ENCODE data around the gene GLP1R.

The GLP1R gene

DNA sequence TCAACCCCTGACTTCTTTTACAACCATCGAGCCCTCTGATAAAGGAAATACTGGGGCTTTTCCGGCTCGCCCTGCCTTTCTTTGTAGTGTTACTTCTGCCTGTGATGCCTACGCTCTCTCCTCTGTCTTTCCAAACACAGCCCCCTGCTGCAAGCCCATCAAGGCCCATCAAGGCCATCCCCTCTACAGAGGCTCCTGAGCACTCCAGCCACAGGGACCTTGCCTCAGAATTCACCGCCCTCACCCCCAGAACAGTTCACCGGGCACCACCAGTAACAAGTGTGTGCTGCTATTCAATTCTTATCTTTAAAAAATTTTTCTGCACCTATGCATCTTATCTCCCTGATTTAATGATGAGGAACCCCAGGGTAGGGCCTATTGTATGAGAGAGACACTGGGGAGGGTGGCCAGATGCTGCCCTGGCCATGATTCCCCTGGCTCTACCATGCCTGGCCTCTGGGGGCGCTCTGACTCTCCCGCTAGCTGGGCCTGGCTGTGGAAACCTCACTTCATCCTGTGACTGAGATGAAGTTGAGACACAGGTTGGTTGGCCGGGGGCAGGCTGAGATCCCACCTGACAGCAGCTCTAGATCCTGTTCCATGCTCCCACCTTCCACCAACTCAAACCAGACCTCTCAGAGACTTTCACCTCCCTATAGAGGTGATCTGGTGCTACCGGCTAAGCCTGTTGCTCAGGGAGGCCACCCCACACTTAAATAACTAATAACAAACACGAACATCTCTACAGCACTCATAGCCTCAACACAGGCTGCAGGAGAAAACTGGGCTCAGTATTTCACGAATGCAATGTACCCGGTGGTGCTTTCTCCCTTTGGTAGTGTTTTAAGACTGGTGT, 19.2 kb upstream of the GLP1R start:
- Mint-ChIP-seq H3K4me1 (ENCODE audit: low read depth) (no peaks in the 10 kb centered on the region), H3K27me3 (peaks cover 8% of the 10 kb centered on the region), H3K27ac (no peak overlapping the region), H3K36me3 (no peaks in the 10 kb centered on the region), H3K4me3 (no peak overlapping the region), H3K9me3 (ENCODE audit: low read depth) (no peaks in the 10 kb centered on the region)

GRCh38 chr6:39035681-39036080, 12.9 kb upstream of the GLP1R start:
- Mint-ChIP-seq H3K27ac (no peak overlapping the region), H3K4me1 (ENCODE audit: low read depth) (no peaks in the 10 kb centered on the region), H3K27me3 (peaks cover 31% of the 10 kb centered on the region), H3K36me3 (no peaks in the 10 kb centered on the region), H3K4me3 (no peak overlapping the region), H3K9me3 (ENCODE audit: low read depth) (no peaks in the 10 kb centered on the region)

DNA sequence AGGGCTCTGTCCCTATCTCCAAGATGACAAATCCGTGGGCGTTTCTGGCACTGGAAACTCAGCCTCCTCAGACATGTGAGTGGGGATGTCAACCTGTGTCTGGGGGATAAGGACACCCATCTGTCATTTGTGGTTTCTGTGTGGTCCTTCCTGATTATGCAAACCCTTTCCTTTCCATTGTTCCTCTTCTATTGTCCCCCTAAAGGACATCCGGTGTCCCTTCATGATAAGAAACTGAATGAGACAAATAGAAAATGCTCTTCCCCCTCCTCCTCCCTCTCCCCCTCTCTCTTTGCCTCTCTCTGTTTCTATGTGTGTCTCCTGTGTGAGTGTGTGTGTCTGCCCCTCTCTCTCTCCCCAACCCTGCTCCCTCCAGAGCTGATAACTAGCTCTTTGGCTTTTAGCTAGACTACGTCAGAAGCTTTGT, 11.5 kb upstream of the GLP1R start:
- no peak overlapping the region for H3K4me3 Mint-ChIP-seq
- peaks cover 31% of the 10 kb centered on the region for H3K27me3 Mint-ChIP-seq
- no peaks in the 10 kb centered on the region for H3K4me1 Mint-ChIP-seq (ENCODE audit: low read depth)
- H3K9me3 Mint-ChIP-seq (ENCODE audit: low read depth) = no peaks in the 10 kb centered on the region
- H3K27ac Mint-ChIP-seq = no peak overlapping the region
- H3K36me3 Mint-ChIP-seq = no peaks in the 10 kb centered on the region

- H3K27me3 Mint-ChIP-seq = peaks cover 31% of the 10 kb centered on the region
- H3K27ac Mint-ChIP-seq = no peak overlapping the region
These were observed 10.9 kb upstream of the GLP1R start for GRCh38 chr6:39037707-39038106.

GRCh38 chr6:39040080-39040673, 8.4 kb upstream of the GLP1R start:
- Mint-ChIP-seq H3K36me3 (no peaks in the 10 kb centered on the region), H3K27me3 (peaks cover 27% of the 10 kb centered on the region), H3K9me3 (ENCODE audit: low read depth) (no peaks in the 10 kb centered on the region), H3K4me1 (ENCODE audit: low read depth) (no peaks in the 10 kb centered on the region), H3K27ac (no peak overlapping the region), H3K4me3 (no peak overlapping the region)

More at GRCh38 chr6:39037707-39038106, 10.9 kb upstream of the GLP1R start:
- H3K4me1 Mint-ChIP-seq (ENCODE audit: low read depth) = no peaks in the 10 kb centered on the region
- no peaks in the 10 kb centered on the region for H3K9me3 Mint-ChIP-seq (ENCODE audit: low read depth)
- no peaks in the 10 kb centered on the region for H3K36me3 Mint-ChIP-seq
- H3K4me3 Mint-ChIP-seq = no peak overlapping the region

DNA sequence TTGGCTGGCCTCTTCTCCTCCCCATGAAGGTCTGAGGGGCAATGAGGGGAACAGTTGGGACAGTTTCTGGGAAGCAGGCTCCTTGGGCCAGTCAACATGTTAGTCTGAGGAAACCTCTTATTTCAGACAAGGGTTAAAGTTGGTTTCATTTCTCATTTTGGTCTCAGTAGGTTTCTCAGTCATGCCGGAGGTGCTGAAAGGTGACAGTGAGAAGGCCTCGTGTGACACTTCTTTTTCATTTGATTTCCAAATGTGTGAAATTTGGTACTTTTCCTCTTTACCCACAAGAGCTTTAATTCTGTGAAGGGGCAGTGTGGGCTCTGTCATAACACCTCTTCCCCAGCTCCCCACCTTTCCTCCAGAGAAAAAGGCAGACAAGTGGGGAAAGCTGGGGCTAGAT, 7.5 kb upstream of the GLP1R start:
- H3K27me3 Mint-ChIP-seq = peaks cover 27% of the 10 kb centered on the region

DNA sequence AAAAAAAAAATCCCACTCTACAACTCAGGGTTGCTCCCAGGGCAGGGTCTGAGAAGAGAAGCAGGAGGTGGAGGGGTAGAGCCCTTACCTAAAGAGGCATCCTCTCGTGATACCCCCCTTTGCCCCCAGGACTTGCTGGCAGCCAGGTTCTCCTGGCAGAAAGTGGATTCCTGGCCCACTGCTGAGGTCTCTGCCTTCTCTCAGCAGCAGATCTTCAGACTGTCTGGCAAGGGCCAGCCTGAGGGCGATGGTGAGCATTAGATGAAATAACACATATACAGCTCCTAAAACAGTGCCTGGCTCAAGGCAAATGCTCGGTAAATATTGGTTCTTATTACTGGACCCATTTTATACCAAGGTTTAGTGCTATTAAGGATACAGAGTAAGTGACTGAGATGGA, 4.8 kb upstream of the GLP1R start:
- peaks cover 20% of the 10 kb centered on the region for H3K27me3 Mint-ChIP-seq
- no peaks in the 10 kb centered on the region for H3K4me1 Mint-ChIP-seq (ENCODE audit: low read depth)
- H3K27ac Mint-ChIP-seq = no peak overlapping the region
- H3K4me3 Mint-ChIP-seq = no peak overlapping the region
- no peaks in the 10 kb centered on the region for H3K36me3 Mint-ChIP-seq
- no peaks in the 10 kb centered on the region for H3K9me3 Mint-ChIP-seq (ENCODE audit: low read depth)

More for the DNA sequence above, 7.5 kb upstream of the GLP1R start:
- Mint-ChIP-seq H3K9me3 (ENCODE audit: low read depth) (no peaks in the 10 kb centered on the region), H3K4me1 (ENCODE audit: low read depth) (no peaks in the 10 kb centered on the region), H3K36me3 (no peaks in the 10 kb centered on the region), H3K27ac (no peak overlapping the region), H3K4me3 (no peak overlapping the region)

DNA sequence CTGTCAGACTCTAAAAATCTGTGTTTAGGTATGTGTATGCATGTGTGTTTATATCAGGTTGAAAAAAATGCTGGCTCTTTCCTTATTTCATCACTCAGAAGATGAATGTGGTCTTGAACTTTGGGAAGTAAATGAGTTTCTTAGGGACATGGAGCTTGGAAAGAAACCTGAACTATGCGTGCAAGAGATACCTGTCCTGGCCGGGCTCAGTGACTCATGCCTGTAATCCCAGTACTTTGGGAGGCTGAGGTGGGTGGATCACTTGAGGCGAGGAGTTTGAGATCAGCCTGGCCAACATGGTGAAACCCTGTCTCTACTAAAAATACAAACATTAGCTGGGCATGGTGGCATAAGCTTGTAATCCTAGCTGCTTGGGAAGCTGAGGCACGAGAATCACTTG, 4.4 kb upstream of the GLP1R start:
- Mint-ChIP-seq H3K36me3 (no peaks in the 10 kb centered on the region), H3K4me3 (no peak overlapping the region), H3K27me3 (peaks cover 18% of the 10 kb centered on the region), H3K4me1 (ENCODE audit: low read depth) (peaks cover 1% of the 10 kb centered on the region), H3K27ac (no peak overlapping the region), H3K9me3 (ENCODE audit: low read depth) (no peaks in the 10 kb centered on the region)

DNA sequence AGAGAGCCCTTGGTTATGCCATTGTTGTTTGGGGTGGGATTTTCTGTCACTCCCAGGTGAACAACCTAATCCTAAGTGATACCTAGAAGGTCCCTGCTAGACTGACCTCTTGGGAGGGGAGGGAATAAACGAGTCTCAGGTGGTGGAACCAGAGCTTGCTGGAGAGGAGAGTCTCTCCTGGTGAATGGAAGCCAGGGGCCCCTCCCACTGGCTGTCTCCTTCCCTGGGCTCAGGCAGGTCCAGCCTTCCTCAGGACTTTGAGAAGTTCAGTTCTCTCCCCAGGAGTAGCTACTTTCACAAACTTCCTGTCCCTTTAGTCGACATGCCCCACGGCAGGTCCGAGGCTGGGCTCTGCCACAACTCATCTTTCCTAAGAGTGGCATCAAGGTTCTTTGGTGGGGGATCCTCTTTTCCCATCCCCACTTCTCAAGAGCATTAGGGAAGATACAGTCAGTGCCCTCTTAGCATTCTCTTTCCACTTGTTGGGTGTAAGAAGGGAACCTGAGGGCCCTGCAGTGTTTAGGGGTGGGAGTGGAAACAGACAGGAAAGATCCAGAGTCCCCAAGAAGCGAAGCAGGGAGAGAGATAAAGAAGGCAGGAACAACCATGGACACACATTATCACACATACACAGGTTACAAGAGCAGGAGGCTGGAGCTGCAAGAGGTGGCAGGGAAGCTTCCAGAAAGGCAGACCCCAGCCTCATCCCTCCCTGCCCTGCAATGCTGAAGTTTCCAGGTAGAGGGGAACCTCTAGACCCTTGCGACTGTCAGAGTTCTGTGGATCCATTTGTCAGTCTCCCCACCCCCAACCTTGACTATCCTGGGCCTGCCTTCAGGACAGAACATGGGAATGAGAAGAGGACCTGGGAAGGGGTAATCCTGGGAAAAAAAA, 900 bp upstream of the GLP1R start:
- Mint-ChIP-seq H3K27ac (no peak overlapping the region), H3K4me3 (peak overlapping the region; percentile 65), H3K27me3 (peaks cover 19% of the 10 kb centered on the region), H3K4me1 (ENCODE audit: low read depth) (peaks cover 26% of the 10 kb centered on the region), H3K9me3 (ENCODE audit: low read depth) (no peaks in the 10 kb centered on the region), H3K36me3 (no peaks in the 10 kb centered on the region)

DNA sequence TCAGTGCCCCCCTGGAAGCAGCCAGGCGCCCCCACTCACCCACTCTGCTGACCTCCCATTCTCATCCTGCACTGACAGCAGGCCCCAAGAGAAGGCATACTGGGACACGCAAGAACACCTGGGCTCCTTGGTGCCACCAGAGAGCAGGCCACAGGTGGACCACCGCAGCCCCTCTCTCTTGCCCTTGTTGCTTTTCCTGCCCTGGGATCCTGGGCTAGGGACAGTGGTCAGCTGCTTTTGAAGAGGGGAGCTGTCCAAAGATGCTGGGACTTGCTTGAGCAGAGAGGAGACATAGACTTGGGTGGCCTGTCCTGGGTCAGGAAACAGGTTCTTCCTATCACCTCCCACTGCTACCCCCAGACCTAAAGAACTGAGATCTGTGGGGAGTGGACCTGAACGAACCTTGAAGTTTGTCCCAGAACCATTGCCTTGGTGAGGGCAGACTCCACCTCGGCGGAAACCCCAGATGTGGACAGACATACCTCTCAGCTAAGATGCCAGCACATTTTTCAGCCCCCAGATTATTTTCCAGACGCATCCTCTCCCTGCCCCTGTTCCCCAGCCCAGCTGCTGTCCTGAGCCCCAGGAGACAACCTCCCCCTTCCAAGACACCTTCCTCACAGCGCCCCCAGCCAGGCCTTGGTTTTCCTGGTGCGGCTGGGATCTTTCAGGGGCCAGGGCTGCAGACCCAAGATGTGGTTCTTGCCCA, 1.1 kb downstream of the GLP1R start:
- Mint-ChIP-seq H3K27ac (no peak overlapping the region), H3K36me3 (no peaks in the 10 kb centered on the region), H3K4me1 (ENCODE audit: low read depth) (peaks cover 26% of the 10 kb centered on the region), H3K27me3 (peaks cover 19% of the 10 kb centered on the region), H3K9me3 (ENCODE audit: low read depth) (no peaks in the 10 kb centered on the region), H3K4me3 (peak overlapping the region; percentile 76)

DNA sequence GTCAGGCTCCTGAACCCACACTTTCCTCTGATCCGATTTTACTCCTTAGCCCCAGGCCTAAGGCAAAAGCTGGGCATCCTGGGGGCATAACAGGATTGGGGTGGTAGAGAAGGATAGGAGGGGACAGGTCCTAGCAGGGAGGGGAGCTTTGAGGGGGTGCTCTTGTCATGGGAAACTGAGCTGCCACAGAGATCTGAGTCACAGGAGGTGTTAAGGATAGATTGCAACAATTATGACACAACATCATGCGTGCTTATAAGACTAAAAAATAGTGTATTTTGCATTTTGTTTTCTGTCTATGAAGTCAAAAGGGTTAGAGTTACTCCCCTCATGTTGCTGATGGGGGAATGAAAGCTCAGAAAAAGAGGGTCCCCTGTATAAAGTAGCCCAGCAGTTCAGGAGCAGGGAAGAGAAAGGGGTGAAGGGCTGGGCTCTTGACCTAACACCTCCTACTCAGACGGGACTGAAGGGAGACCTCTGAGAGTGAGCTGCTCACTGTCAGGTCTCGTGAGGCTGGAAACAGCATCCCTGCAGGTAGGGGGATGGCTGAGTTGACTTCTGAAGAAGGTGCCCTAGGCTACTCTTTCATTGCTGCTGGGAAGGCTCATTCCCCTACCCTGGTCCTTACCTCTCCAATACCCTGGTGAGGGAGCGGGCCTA, 2.0 kb downstream of the GLP1R start:
- no peaks in the 10 kb centered on the region for H3K36me3 Mint-ChIP-seq
- peaks cover 26% of the 10 kb centered on the region for H3K4me1 Mint-ChIP-seq (ENCODE audit: low read depth)
- peaks cover 19% of the 10 kb centered on the region for H3K27me3 Mint-ChIP-seq
- no peaks in the 10 kb centered on the region for H3K9me3 Mint-ChIP-seq (ENCODE audit: low read depth)
- H3K27ac Mint-ChIP-seq = peak overlapping the region; percentile 46
- H3K4me3 Mint-ChIP-seq = peak overlapping the region; percentile 27

- no peaks in the 10 kb centered on the region for H3K36me3 Mint-ChIP-seq
- peaks cover 19% of the 10 kb centered on the region for H3K27me3 Mint-ChIP-seq
- H3K4me3 Mint-ChIP-seq = peak overlapping the region; percentile 3
- no peaks in the 10 kb centered on the region for H3K9me3 Mint-ChIP-seq (ENCODE audit: low read depth)
- H3K4me1 Mint-ChIP-seq (ENCODE audit: low read depth) = peaks cover 26% of the 10 kb centered on the region
- H3K27ac Mint-ChIP-seq = no peak overlapping the region
These were observed 3.0 kb downstream of the GLP1R start for GRCh38 chr6:39051399-39052122.

DNA sequence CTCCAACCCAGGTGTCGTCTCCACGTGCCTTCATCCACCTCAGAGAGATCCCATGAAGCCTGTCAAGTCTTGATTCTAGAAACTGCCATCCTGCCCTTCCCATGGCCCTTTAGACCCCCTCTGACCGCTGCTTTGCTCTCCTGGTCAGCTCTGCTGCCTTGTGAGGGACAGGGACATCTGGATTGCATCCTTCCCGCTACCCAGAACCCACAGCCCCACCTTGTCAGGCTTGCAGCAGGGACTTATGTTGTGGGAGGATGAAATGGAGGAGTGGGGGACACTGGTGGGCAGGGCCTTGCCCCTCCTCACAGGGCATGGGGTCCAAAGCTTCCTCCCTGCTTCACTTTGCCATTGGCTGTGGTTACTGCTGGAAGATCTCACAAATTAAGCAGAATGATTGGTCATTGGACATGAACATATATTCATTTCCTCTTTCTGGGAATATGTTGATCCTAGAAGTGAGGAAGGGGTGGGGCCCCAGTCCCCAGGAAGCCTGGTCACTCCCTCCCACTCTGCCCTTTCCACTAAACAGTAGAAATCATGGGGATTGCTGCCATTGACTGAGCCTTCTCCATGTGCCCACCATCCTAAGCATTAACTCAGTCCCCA, 4.5 kb downstream of the GLP1R start:
- Mint-ChIP-seq H3K4me1 (ENCODE audit: low read depth) (peaks cover 26% of the 10 kb centered on the region), H3K27me3 (peaks cover 9% of the 10 kb centered on the region), H3K27ac (no peak overlapping the region), H3K4me3 (no peak overlapping the region), H3K9me3 (ENCODE audit: low read depth) (no peaks in the 10 kb centered on the region), H3K36me3 (no peaks in the 10 kb centered on the region)

All from activated naive CD8-positive, alpha-beta T cell (primary cell).